NCI-H2107 treated with DMSO at 0.1 percent for 48 hours (cell line): ENCODE data around the gene AFF2.
"Not testable (repeated sequence)": the region's sequence is repeated elsewhere in the genome, so short reads cannot be mapped to it uniquely, and the experiment has no call there.

Experiments
- DNase-seq: peaks from one replicate; lab custom pipeline; 2025; ENCODE audit not compliant: unreplicated experiment; lab: John Stamatoyannopoulos, UW

AFF2 gene

GRCh38 chrX:148633218-148633908 is 132.9 kb downstream of the AFF2 start:
- DNase-seq, result no peak

GRCh38 chrX:148634591-148634990 is 134.2 kb downstream of the AFF2 start:
- no peak for DNase-seq

GRCh38 chrX:148643460-148643859 is 143.0 kb downstream of the AFF2 start:
- DNase-seq, result no peak

- no peak for DNase-seq
Measured at GRCh38 chrX:148647651-148648050, 147.2 kb downstream of the AFF2 start.

GRCh38 chrX:148649145-148649795 is 148.9 kb downstream of the AFF2 start:
- DNase-seq, result no peak

- no peak for DNase-seq
Measured at GRCh38 chrX:148658115-148658730, 157.8 kb downstream of the AFF2 start.

- DNase-seq, result no peak
Measured at GRCh38 chrX:148659481-148659880, 159.1 kb downstream of the AFF2 start.

- no peak for DNase-seq
Measured at GRCh38 chrX:148661035-148661434, 160.6 kb downstream of the AFF2 start.

GRCh38 chrX:148662014-148662413 is 161.6 kb downstream of the AFF2 start:
- DNase-seq, result no peak

GRCh38 chrX:148664171-148664570 is 163.8 kb downstream of the AFF2 start:
- DNase-seq, result no peak

- no peak for DNase-seq
Measured at GRCh38 chrX:148664995-148665394, 164.6 kb downstream of the AFF2 start.

GRCh38 chrX:148669175-148669574 is 168.8 kb downstream of the AFF2 start:
- not testable (repeated sequence) for DNase-seq

GRCh38 chrX:148670277-148670676 is 169.9 kb downstream of the AFF2 start:
- DNase-seq, result no peak

GRCh38 chrX:148672517-148672916 is 172.1 kb downstream of the AFF2 start:
- DNase-seq, result no peak

- no peak for DNase-seq
Measured at GRCh38 chrX:148681605-148682004, 181.2 kb downstream of the AFF2 start.

- DNase-seq, result no peak
Measured at GRCh38 chrX:148682206-148682605, 181.8 kb downstream of the AFF2 start.

- DNase-seq, result no peak
Measured at GRCh38 chrX:148691456-148691855, 191.0 kb downstream of the AFF2 start.

- no peak for DNase-seq
Measured at GRCh38 chrX:148695255-148695654, 194.8 kb downstream of the AFF2 start.

GRCh38 chrX:148698221-148698620 is 197.8 kb downstream of the AFF2 start:
- DNase-seq, result no peak

GRCh38 chrX:148700021-148700420 is 199.6 kb downstream of the AFF2 start:
- DNase-seq, result no peak

- DNase-seq, result no peak
Measured at GRCh38 chrX:148713981-148714380, 213.6 kb downstream of the AFF2 start.

- DNase-seq, result no peak
Measured at GRCh38 chrX:148715361-148715760, 214.9 kb downstream of the AFF2 start.
